Measurements from ENCODE around the gene GAS2L3. TPM values are rescaled to one million over a fixed set of nuclear protein-coding genes. Genes with fewer than 3 reads are reported as not detected.

Gene GAS2L3
- total RNA-seq, 1 donor from 2014 or later, result 0.07 TPM

DNA sequence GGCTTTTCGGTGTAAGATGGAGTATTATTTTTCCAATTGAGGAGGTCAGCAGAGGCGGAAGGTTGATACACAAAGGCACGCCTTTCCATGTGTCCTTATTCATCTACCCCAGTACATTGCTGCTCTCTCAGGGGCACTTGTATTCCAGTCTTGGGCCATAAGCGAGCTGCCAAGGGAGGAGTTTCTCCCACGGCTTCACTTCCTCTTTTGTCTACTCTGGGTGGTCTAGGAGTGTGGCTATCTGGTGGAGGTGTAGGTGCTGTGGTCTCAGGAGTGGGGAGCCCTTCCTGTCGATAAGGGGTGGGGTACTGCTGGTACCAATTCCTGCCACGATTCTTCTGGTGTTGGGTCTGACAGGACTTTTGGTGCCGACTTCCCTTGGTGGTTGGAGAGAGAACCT, 73.4 kb downstream of the GAS2L3 start:
- Mint-ChIP-seq H3K4me3 (no peak overlapping the region), H3K9me3 (peaks cover 4% of the 10 kb centered on the region)

DNA sequence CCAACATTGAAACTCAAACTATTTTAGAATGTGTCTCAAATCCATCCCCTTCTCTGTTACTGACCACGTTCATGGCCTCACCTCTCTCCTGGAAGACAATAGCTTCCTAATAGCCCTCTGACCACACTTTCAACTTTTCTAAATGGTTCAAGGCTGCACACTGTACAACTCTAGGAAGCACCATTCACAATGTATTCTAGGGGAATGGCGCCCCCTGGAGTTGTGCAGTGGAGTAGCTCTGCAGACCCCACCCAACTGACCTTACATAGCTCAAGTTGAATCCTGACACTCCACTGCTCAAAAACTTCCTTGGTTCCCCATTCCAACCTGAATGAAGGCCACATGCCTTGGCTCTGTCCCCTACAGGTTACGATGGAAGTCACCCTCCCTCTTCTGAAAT, 77.6 kb downstream of the GAS2L3 start:
- DNase-seq (no peak), ATAC-seq (ENCODE audit: low read depth) (no peak)
- no peak overlapping the region for H3K4me3 Mint-ChIP-seq
- TF ChIP-seq, protein P1, sequence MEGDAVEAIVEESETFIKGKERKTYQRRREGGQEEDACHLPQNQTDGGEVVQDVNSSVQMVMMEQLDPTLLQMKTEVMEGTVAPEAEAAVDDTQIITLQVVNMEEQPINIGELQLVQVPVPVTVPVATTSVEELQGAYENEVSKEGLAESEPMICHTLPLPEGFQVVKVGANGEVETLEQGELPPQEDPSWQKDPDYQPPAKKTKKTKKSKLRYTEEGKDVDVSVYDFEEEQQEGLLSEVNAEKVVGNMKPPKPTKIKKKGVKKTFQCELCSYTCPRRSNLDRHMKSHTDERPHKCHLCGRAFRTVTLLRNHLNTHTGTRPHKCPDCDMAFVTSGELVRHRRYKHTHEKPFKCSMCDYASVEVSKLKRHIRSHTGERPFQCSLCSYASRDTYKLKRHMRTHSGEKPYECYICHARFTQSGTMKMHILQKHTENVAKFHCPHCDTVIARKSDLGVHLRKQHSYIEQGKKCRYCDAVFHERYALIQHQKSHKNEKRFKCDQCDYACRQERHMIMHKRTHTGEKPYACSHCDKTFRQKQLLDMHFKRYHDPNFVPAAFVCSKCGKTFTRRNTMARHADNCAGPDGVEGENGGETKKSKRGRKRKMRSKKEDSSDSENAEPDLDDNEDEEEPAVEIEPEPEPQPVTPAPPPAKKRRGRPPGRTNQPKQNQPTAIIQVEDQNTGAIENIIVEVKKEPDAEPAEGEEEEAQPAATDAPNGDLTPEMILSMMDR (IDR thresholded peaks at IDR 0.05), result no peak
- peaks cover 5% of the 10 kb centered on the region for H3K27me3 Mint-ChIP-seq
- H3K27ac Mint-ChIP-seq, result no peak overlapping the region
- intact Hi-C loops (cut with micrococcal nuclease), result no loop called here
- no peaks in the 10 kb centered on the region for H3K9me3 Mint-ChIP-seq
- H3K36me3 Mint-ChIP-seq (ENCODE audit: low read depth), result no peaks in the 10 kb centered on the region
- H3K4me1 Mint-ChIP-seq, result no peaks in the 10 kb centered on the region
- POLR2A ChIA-PET, result no interaction called here
- CTCF ChIA-PET, result no interaction called here

More for the DNA sequence above, 73.4 kb downstream of the GAS2L3 start:
- H3K4me1 Mint-ChIP-seq, result no peaks in the 10 kb centered on the region
- CTCF ChIA-PET, result no interaction called here
- DNase-seq (no peak), ATAC-seq (ENCODE audit: low read depth) (no peak)
- H3K27ac Mint-ChIP-seq, result no peak overlapping the region
- TF ChIP-seq, protein P1 (IDR thresholded peaks at IDR 0.05), result no peak
- intact Hi-C loops (cut with micrococcal nuclease), result no loop called here
- peaks cover 1% of the 10 kb centered on the region for H3K27me3 Mint-ChIP-seq
- POLR2A ChIA-PET, result no interaction called here
- H3K36me3 Mint-ChIP-seq (ENCODE audit: low read depth), result no peaks in the 10 kb centered on the region

GRCh38 chr12:100651694-100652093, 78.2 kb downstream of the GAS2L3 start:
- no peaks in the 10 kb centered on the region for H3K36me3 Mint-ChIP-seq (ENCODE audit: low read depth)
- H3K27me3 Mint-ChIP-seq, result peaks cover 5% of the 10 kb centered on the region
- POLR2A ChIA-PET, result no interaction called here
- no peaks in the 10 kb centered on the region for H3K4me1 Mint-ChIP-seq
- TF ChIP-seq, protein P1 (IDR thresholded peaks at IDR 0.05), result no peak
- CTCF ChIA-PET, result no interaction called here
- DNase-seq, result no peak
- H3K9me3 Mint-ChIP-seq, result no peaks in the 10 kb centered on the region
- no peak overlapping the region for H3K27ac Mint-ChIP-seq
- intact Hi-C loops (cut with micrococcal nuclease), result no loop called here
- no peak overlapping the region for H3K4me3 Mint-ChIP-seq
- no peak for ATAC-seq (ENCODE audit: low read depth)

GRCh38 chr12:100652488-100652887, 79.0 kb downstream of the GAS2L3 start:
- no peaks in the 10 kb centered on the region for H3K36me3 Mint-ChIP-seq (ENCODE audit: low read depth)
- H3K4me3 Mint-ChIP-seq, result no peak overlapping the region
- no peak overlapping the region for H3K27ac Mint-ChIP-seq
- H3K27me3 Mint-ChIP-seq, result peaks cover 5% of the 10 kb centered on the region
- no peaks in the 10 kb centered on the region for H3K4me1 Mint-ChIP-seq
- intact Hi-C loops (cut with micrococcal nuclease), result no loop called here
- ATAC-seq (ENCODE audit: low read depth) (no peak), DNase-seq (no peak)
- peaks cover 5% of the 10 kb centered on the region for H3K9me3 Mint-ChIP-seq
- TF ChIP-seq, protein P1 (IDR thresholded peaks at IDR 0.05), result no peak
- CTCF ChIA-PET, result no interaction called here
- POLR2A ChIA-PET, result no interaction called here

DNA sequence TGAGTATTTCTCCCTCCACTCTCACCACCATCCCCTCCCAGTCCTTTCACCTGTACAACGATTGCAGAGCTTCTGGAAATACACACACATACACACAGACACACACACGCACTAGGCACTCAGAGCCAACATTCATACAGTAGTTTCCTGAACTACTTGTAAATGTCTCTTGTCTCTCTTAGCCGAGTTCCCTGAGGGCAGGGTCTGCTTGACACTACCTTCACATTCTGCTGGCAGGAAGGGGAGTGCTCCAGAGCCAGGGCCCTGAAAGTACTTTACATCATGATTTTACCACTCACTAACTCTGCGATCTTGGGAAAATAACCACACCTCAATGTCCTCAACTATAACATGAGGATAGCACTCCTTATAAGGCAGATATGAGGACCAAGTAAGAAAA, 82.7 kb downstream of the GAS2L3 start:
- no peaks in the 10 kb centered on the region for H3K36me3 Mint-ChIP-seq (ENCODE audit: low read depth)
- no peak overlapping the region for H3K27ac Mint-ChIP-seq
- no peaks in the 10 kb centered on the region for H3K4me1 Mint-ChIP-seq
- TF ChIP-seq, protein P1 (IDR thresholded peaks at IDR 0.05), result no peak
- ChIA-PET POLR2A (no interaction called here), CTCF (no interaction called here)
- peaks cover 7% of the 10 kb centered on the region for H3K27me3 Mint-ChIP-seq
- intact Hi-C loops (cut with micrococcal nuclease), result no loop called here
- peaks cover 8% of the 10 kb centered on the region for H3K9me3 Mint-ChIP-seq
- DNase-seq (no peak), ATAC-seq (ENCODE audit: low read depth) (no peak)
- H3K4me3 Mint-ChIP-seq, result no peak overlapping the region
